Lung (tissue), 12 donors: ENCODE data around the gene DHX8. TPM values are rescaled to one million over a fixed set of nuclear protein-coding genes. Genes with fewer than 3 reads are reported as not detected.

Experiments
- ATAC-seq: fragments of 200-7000 bp; cut with Tn5 transposase; one replicate; pipeline ENCODE4 v1.9.1; 2020; ENCODE audit warnings: moderate number of reproducible peaks; ENCODE audit not compliant: insufficient read depth, low FRiP score
- DNase-seq, 3 donors: peaks; one replicate each; pipeline ENCODE4 v3.0.0-alpha.2; 2013 to 2017
- H3K27ac ChIP-seq, 2 donors: one replicate each; pipeline ENCODE4 v1.5.1; 2013; ENCODE audit warnings: mild to moderate bottlenecking in 2 of 2, moderate library complexity in 2 of 2, control low read depth in 1 of 2, inconsistent platforms in 1 of 2, low read depth in 1 of 2, low read length in 1 of 2
- H3K27me3 ChIP-seq, 3 donors: one replicate each; pipeline ENCODE4 v1.5.1; 2013; ENCODE audit warnings: low read length in 2 of 3; ENCODE audit not compliant: control insufficient read depth in 3 of 3, insufficient read depth in 3 of 3
- H3K36me3 ChIP-seq, 4 donors: one replicate each; pipeline ENCODE4 v1.5.1; 2013; ENCODE audit warnings: low read length in 4 of 4, mild to moderate bottlenecking in 1 of 4, moderate library complexity in 1 of 4; ENCODE audit not compliant: control insufficient read depth in 4 of 4, insufficient read depth in 4 of 4
- H3K4me1 ChIP-seq, 5 donors: one replicate each; pipeline ENCODE4 v1.5.1; 2013; ENCODE audit warnings: low read length in 5 of 5, mild to moderate bottlenecking in 2 of 5, moderate library complexity in 1 of 5; ENCODE audit not compliant: control insufficient read depth in 5 of 5, insufficient read depth in 5 of 5
- H3K4me3 ChIP-seq: one replicate; pipeline ENCODE4 v1.5.1; 2013; ENCODE audit warnings: mild to moderate bottlenecking, control low read depth, moderate library complexity
- H3K9ac ChIP-seq, 2 donors: one replicate each; pipeline ENCODE4 v1.5.1; 2013; ENCODE audit warnings: low read length in 2 of 2, control low read depth in 1 of 2; ENCODE audit not compliant: insufficient read depth in 1 of 2
- H3K9me3 ChIP-seq, 4 donors: one replicate each; pipeline ENCODE4 v1.5.1; 2013; ENCODE audit warnings: low read length in 3 of 4, mild to moderate bottlenecking in 1 of 4, moderate library complexity in 1 of 4; ENCODE audit not compliant: control insufficient read depth in 4 of 4, insufficient read depth in 3 of 4
- CTCF ChIP-seq: IDR thresholded peaks from 2 replicates; pipeline ENCODE4 v1.5.1; 2012; ENCODE audit warnings: mild to moderate bottlenecking; ENCODE audit errors: control extremely low read depth, extremely low read depth
- WGBS, 2 donors: extraction: QIAGEN DNeasy Blood & Tissue Kit; methylation state at CpG; one replicate each; pipeline ENCODE4 v1.1.7; 2013; 5-methylcytosine and 5-hydroxymethylcytosine counted together
- polyA plus RNA-seq, 2 donors: library from polyadenylated mRNA; stranded (reverse); fragments of 200-250 nt; gene quantifications; one replicate each; pipeline ENCODE4 v1.2.1, GENCODE V29; 2013
- total RNA-seq, 2 donors: library from RNA; depleted of rRNA in 1 of 2; stranded (reverse); fragments of >200 nt in 1 of 2; gene quantifications; one replicate each; pipeline ENCODE4 v1.2.1, GENCODE V29; 2014 to 2021
- donor health status: control.
- donor health status: control.
- donor health status: Bipolar disorder and iron deficiency.
- donor health status: healthy.
- donor health status: DM: yes; HTN: yes; CAD: no.

Gene DHX8
- total and polyA plus RNA-seq, 4 donors: 24.7 to 45.1 (median 38.2) TPM

DNA sequence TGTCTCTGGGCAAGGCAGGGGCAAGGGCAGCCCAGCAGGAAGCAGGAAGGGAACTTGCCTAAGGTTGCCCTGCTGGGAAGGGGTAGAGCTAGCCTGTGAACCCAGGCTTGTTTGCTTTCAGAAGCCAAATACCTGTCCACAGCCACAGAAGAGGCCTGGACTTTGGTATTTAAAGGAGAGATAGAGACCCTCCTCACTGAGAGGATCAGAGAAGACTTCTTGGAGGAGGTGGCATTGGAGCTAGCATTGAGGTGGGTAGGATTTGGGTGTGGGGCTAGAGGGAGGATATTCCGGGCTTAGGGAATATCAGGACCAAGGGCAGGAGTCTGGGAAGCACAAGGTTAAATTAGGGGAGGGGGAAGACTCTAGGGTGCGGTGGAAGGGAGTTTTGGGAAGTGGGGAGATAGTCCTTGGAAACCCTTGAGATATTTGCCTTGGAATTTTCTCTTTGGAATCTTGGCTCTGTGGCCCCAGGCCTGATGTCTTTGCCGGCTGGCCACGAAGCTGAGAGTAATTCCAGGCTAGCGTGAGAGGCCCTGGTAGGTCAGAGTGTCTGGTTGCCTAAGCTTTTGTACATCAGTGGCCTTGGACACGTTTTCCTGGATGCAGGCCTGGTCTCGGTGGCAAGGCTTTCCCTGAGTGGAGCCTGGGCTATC lies 75.5 kb downstream of the DHX8 start:
- Histone ChIP-seq H3K9ac (no peak overlapping the region), H3K27me3 (peaks cover 0 to 10% (median 4%) of the 10 kb centered on the region in 3 donors), H3K4me3 (no peak overlapping the region), H3K27ac (no peak overlapping the region), H3K36me3 (no peaks in the 10 kb centered on the region), H3K4me1 (peaks cover 0 to 20% (median 7%) of the 10 kb centered on the region in 5 donors), H3K9me3 (no peaks in the 10 kb centered on the region)
- no peak for TF ChIP-seq CTCF
- 85% methylated on average over 7 of the region's 7 CpGs for WGBS, 2 donors
- DNase-seq (no peak), ATAC-seq (no peak)

DNA sequence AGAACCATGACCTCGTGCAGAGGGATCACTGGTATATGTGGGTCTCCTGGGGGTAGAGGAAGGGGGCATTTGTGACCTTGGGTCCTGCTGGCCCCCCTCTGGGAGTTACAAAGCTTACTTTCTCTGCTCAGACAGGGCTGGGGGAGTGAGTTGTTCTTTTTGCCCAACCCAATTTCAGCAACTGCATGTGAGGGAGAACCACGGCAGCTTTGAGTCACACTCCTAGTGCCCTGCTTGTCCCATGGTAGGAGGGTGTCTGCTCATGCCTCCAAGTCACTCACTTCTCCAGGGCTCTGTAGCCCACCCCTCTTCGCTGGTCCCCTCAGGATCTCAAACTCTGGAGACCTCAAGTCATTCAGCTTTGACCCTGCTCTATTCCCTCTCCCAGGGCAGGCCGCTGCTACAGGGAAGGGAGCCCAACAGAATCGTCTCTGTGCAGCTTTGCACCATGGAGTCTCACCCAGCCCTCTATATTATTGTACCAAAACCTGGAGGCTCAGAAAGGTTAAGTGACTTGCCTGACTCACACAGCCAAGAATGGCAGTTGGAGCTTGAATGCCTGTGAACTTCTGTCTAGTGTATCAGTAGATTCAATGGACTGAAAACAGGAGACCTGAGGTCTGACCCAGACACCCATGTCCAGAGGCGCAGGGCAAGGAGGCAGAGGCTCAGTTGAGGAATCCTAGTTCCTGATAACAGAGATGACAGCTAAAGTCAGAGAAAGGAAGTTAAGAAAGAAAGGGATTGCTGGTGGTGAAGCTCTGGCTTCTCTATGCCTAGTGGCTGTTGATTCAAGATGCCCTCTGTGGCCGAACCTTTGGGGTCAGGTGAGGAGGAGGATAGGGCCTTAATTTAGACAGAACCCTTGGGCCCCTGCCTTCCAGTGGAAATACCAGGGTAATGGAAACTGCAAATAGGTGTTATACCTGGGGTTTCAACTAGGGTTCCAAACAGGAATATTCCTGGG lies 77.0 kb downstream of the DHX8 start:
- H3K27me3 ChIP-seq: peaks cover 0 to 2% (median 0%) of the 10 kb centered on the region in 3 donors
- 89 to 90% methylated on average over 7 of the region's 7 CpGs for WGBS, 2 donors
- no peak for DNase-seq
- no peaks in the 10 kb centered on the region for H3K36me3 ChIP-seq
- H3K27ac ChIP-seq: no peak overlapping the region
- no peak for TF ChIP-seq CTCF
- no peaks in the 10 kb centered on the region for H3K9me3 ChIP-seq
- no peak overlapping the region for H3K4me3 ChIP-seq
- peaks cover 0 to 20% (median 7%) of the 10 kb centered on the region in 5 donors for H3K4me1 ChIP-seq
- ATAC-seq: no peak
- H3K9ac ChIP-seq: no peak overlapping the region

DNA sequence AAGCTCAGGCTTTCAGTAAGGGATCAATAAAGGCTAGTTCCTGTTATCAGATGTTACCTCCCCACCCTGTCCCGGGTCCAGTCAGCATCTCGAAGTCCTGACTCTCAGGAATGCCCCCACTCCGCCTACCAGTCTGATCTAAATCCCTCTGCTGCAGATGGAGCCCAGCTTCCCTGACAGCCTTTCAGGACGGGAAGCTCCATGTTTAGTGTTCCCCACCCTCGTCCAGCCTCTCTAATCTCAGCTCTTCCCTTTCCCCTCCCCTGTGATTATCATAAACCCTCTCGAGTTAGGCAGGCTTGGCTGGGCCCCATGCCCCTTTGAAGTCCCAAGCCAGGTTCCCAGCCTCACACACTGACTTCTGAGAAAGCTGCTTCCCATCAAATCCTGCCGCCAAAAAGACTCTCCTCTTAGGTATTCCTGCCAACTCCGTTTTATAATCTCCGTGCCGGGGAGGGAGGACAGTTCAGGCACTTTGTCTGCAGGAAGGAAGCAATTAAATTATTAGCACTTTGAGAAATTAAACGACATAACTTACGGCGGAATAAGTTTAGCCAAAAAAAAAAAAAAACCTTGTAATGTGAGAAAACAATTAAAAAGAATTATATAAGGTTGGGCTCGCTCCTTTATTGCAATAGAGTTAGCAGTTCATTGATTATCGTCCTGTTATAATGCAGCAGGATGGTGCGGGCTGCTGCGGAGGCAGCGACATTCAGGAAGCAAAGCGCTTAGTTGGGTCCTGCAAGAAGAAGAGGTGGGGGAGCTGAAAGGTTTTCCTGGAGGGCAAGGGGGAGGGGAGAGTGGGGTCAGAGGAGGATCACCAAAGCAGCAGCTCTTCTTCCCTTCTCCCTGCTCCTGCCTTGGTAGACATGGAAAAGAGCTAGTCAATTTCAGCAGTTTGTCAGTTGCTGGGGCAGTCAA lies 79.2 kb downstream of the DHX8 start:
- Histone ChIP-seq H3K27ac (no peak overlapping the region), H3K36me3 (no peaks in the 10 kb centered on the region), H3K9me3 (no peaks in the 10 kb centered on the region), H3K9ac (no peak overlapping the region), H3K4me1 (peaks cover 0 to 15% (median 4%) of the 10 kb centered on the region in 5 donors), H3K4me3 (no peak overlapping the region), H3K27me3 (peaks cover 0 to 2% (median 0%) of the 10 kb centered on the region in 3 donors)
- DNase-seq (peak; percentile 56 to 70 (median 59)), ATAC-seq (no peak)
- 13 to 15% methylated on average over 19 of the region's 19 CpGs for WGBS, 2 donors
- no peak for TF ChIP-seq CTCF
